Caco-2 (cell line): Measurements from ENCODE around the gene NRP1. TPM values are rescaled to one million over a fixed set of nuclear protein-coding genes. Genes with fewer than 3 reads are reported as not detected.

Experiments
- BruUV-seq: library from RNA; stranded (reverse); fragments of 400-500 nt; replicated peaks from 2 replicates; lab custom pipeline; 2021; lab: Mats Ljungman, UMichigan
- CTCF ChIA-PET: fragments of 300-600 bp; sonication (Branson Sonifier 250); formaldehyde crosslinking; loops from one replicate; lab custom pipeline; 2022; ENCODE audit warnings: antibody characterized with exemption; lab: Charles Lee
- POLR2A ChIA-PET: fragments of 300-600 bp; sonication (Branson Sonifier 250); formaldehyde crosslinking; loops from one replicate; lab custom pipeline; 2022; ENCODE audit warnings: antibody characterized with exemption; lab: Charles Lee
- DNase-seq, 2 experiments: peaks; one replicate each; pipeline versions ENCODE4 v3.0.0 to v3.0.0-alpha.2; 2020 to 2022
- H3K27me3 ChIP-seq: replicated peaks from 2 replicates; pipeline ENCODE4 v1.6.0; 2011; ENCODE audit warnings: low read length; ENCODE audit not compliant: control insufficient read depth, insufficient read depth
- H3K36me3 ChIP-seq: 2 replicates; pipeline ENCODE4 v1.5.1; 2011; ENCODE audit warnings: low read length; ENCODE audit not compliant: control insufficient read depth, insufficient read depth
- H3K4me1 ChIP-seq: fragments of 250-450 bp; sonication (Bioruptor Pico); 2 replicates; pipeline ENCODE4 v1.5.1; 2020; ENCODE audit warnings: mild to moderate bottlenecking
- H3K4me3 ChIP-seq: 2 replicates; pipeline ENCODE4 v1.5.1; 2011; ENCODE audit warnings: low read depth, mild to moderate bottlenecking, control low read depth, low read length
- H3K9me3 ChIP-seq: fragments of 250-450 bp; sonication (Bioruptor Pico); 2 replicates; pipeline ENCODE4 v1.5.1; 2020; ENCODE audit warnings: mild to moderate bottlenecking, moderate library complexity
- H3K27ac Mint-ChIP-seq: one replicate; pipeline ENCODE4 v1.8.0; 2022; ENCODE audit warnings: mixed read lengths; ENCODE audit not compliant: unreplicated experiment
- H3K27me3 Mint-ChIP-seq: one replicate; pipeline ENCODE4 v1.8.0; 2022; ENCODE audit warnings: mixed read lengths; ENCODE audit not compliant: insufficient read depth, unreplicated experiment
- H3K36me3 Mint-ChIP-seq: one replicate; pipeline ENCODE4 v1.8.0; 2022; ENCODE audit warnings: mild to moderate bottlenecking, mixed read lengths; ENCODE audit not compliant: insufficient read depth, unreplicated experiment
- H3K4me1 Mint-ChIP-seq: one replicate; pipeline ENCODE4 v1.8.0; 2022; ENCODE audit warnings: low read depth, mixed read lengths; ENCODE audit not compliant: unreplicated experiment
- H3K4me3 Mint-ChIP-seq: one replicate; pipeline ENCODE4 v1.8.0; 2022; ENCODE audit warnings: mild to moderate bottlenecking, moderate library complexity, mixed read lengths; ENCODE audit not compliant: unreplicated experiment
- H3K9me3 Mint-ChIP-seq: one replicate; pipeline ENCODE4 v1.8.0; 2022; ENCODE audit warnings: mixed read lengths; ENCODE audit not compliant: unreplicated experiment
- CTCF ChIP-seq, 2 experiments: fragments of 200-600 bp in 1 of 2; IDR thresholded peaks; 1 replicate in 1 of 2; 2 replicates in 1 of 2; pipeline versions ENCODE4 v1.5.1 to v1.8.0; 2011 to 2022; ENCODE audit warnings: antibody characterized with exemption in 1 of 2, control low read depth in 1 of 2, inconsistent platforms in 1 of 2, low read depth in 1 of 2, low read length in 1 of 2, mild to moderate bottlenecking in 1 of 2, moderate library complexity in 1 of 2; ENCODE audit not compliant: insufficient read depth in 1 of 2, severe bottlenecking in 1 of 2, unreplicated experiment in 1 of 2
- intact Hi-C: fragments of 100-400 bp; cut with micrococcal nuclease; formaldehyde crosslinking; loops from one replicate; pipeline ENCODE4 v1.10.0; 2022; ENCODE audit not compliant: unreplicated experiment
- total RNA-seq: library from RNA; stranded (reverse); gene quantifications from 2 replicates; pipeline ENCODE4 v1.2.3, GENCODE V29; 2022

Gene NRP1
- total RNA-seq, 1 experiment from 2014 or later: 123 TPM

DNA sequence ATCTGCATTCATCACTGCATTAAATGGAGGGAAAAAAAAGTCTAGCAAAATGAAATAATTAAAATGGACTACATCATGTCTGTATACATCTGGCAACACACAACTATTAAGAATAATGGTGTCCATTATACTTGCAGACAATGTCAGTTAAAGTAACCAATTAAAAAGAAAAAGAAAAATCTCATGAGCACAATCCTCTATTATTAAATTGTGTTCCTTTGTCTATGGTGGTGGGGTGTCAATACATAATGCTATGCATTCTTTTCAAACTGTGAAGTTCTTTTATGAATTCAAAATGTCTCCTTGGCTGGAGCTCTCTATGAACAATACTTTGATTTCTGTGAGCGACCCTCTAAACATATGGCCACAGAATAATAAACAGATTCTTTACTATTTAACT, 63.5 kb downstream of the NRP1 start:
- no peak overlapping the region for H3K4me3 Mint-ChIP-seq
- no peak for TF ChIP-seq CTCF (IDR thresholded peaks at IDR 0.05; ENCODE audit: insufficient read depth in 1 of 2, low read depth in 1 of 2, low read length in 1 of 2, severe bottlenecking in 1 of 2, unreplicated experiment in 1 of 2)
- no peaks in the 10 kb centered on the region for H3K27me3 Mint-ChIP-seq
- no peak overlapping the region for H3K4me3 ChIP-seq
- POLR2A ChIA-PET: interaction anchor here (0.6 kb wide), 1 partner anchor 248 kb away, joined by 3 read pairs; no protein-coding TSS in a partner anchor
- no peak for DNase-seq
- peaks cover 32% of the 10 kb centered on the region for H3K36me3 Mint-ChIP-seq
- CTCF ChIA-PET: no interaction called here
- intact Hi-C loops: loop anchor here (5.0 kb wide), 1 partner anchor 804 kb away; no protein-coding TSS in a partner anchor
- H3K27ac Mint-ChIP-seq: no peak overlapping the region
- no peaks in the 10 kb centered on the region for H3K27me3 ChIP-seq
- no peaks in the 10 kb centered on the region for H3K9me3 ChIP-seq
- BruUV-seq: no TSS peak
- H3K9me3 Mint-ChIP-seq: no peaks in the 10 kb centered on the region
- H3K4me1 ChIP-seq: peaks cover 26% of the 10 kb centered on the region
- H3K4me1 Mint-ChIP-seq: peaks cover 22% of the 10 kb centered on the region
- no peaks in the 10 kb centered on the region for H3K36me3 ChIP-seq

DNA sequence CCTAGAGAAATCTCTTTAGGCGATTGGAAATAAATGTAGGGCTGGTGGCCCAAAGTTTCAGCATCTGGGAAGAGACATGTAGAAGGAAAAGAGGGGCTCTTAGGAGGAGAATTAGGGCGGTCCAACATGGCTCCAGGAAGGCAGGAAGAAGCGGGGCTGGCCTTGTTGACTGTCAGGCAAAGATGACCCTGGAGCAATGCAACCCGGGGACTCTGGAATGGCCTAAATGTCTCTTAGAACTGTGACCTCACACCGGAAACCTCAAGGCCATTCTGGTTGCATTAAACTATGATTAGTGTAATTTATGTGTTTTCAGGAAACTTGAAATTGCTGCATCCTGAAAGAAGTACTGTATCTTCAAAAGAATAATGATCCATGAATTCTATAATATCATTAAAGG, 66.8 kb downstream of the NRP1 start:
- Mint-ChIP-seq H3K27ac (no peak overlapping the region), H3K36me3 (peaks cover 42% of the 10 kb centered on the region), H3K4me1 (peaks cover 24% of the 10 kb centered on the region), H3K9me3 (no peaks in the 10 kb centered on the region), H3K4me3 (no peak overlapping the region), H3K27me3 (no peaks in the 10 kb centered on the region)
- Histone ChIP-seq H3K4me3 (no peak overlapping the region), H3K36me3 (no peaks in the 10 kb centered on the region), H3K27me3 (no peaks in the 10 kb centered on the region), H3K4me1 (peaks cover 36% of the 10 kb centered on the region), H3K9me3 (no peaks in the 10 kb centered on the region)
- DNase-seq: no peak
- ChIA-PET POLR2A (no interaction called here), CTCF (no interaction called here)
- intact Hi-C loops: loop anchor here (10.0 kb wide), 1 partner anchor 313 kb away; the partner anchor contains the start of gene ITGB1
- no peak for TF ChIP-seq CTCF (IDR thresholded peaks at IDR 0.05; ENCODE audit: insufficient read depth in 1 of 2, low read depth in 1 of 2, low read length in 1 of 2, severe bottlenecking in 1 of 2, unreplicated experiment in 1 of 2)
- BruUV-seq: no TSS peak

GRCh38 chr10:33265621-33266020, 68.8 kb downstream of the NRP1 start:
- Mint-ChIP-seq H3K9me3 (no peaks in the 10 kb centered on the region), H3K36me3 (peaks cover 52% of the 10 kb centered on the region), H3K27me3 (no peaks in the 10 kb centered on the region), H3K4me3 (no peak overlapping the region), H3K4me1 (peaks cover 24% of the 10 kb centered on the region), H3K27ac (peak overlapping the region; percentile 70)
- ChIA-PET CTCF (no interaction called here), POLR2A (no interaction called here)
- Histone ChIP-seq H3K9me3 (no peaks in the 10 kb centered on the region), H3K4me1 (peaks cover 33% of the 10 kb centered on the region), H3K4me3 (no peak overlapping the region), H3K36me3 (no peaks in the 10 kb centered on the region), H3K27me3 (no peaks in the 10 kb centered on the region)
- no TSS peak for BruUV-seq
- intact Hi-C loops: loop anchor here (10.0 kb wide), 1 partner anchor 311 kb away; the partner anchor contains the start of gene ITGB1
- DNase-seq: no peak
- TF ChIP-seq CTCF (IDR thresholded peaks at IDR 0.05; ENCODE audit: insufficient read depth in 1 of 2, low read depth in 1 of 2, low read length in 1 of 2, severe bottlenecking in 1 of 2, unreplicated experiment in 1 of 2): no peak
